GM19099 (cell line): ENCODE measurements around the gene MT1E.

ENCODE experiments used
- POLR2A ChIP-seq: IDR thresholded peaks from 3 replicates; pipeline ENCODE4 v1.6.1; 2011; ENCODE audit warnings: low read depth; ENCODE audit not compliant: insufficient read length; ENCODE audit errors: extremely low read depth

The MT1E gene

GRCh38 chr16:56673921-56674320 lies 48.3 kb downstream of the MT1E start:
- TF ChIP-seq POLR2A, result no peak

GRCh38 chr16:56675685-56676210 lies 50.2 kb downstream of the MT1E start:
- TF ChIP-seq POLR2A, result no peak
